SK-N-SH (cell line): ENCODE measurements around the gene ACSL6. TPM values are rescaled to one million over a fixed set of nuclear protein-coding genes. Genes with fewer than 3 reads are reported as not detected.

Experiments used
- CTCF ChIA-PET: fragments of 300-600, 350-600 bp; formaldehyde crosslinking; extraction: SDS; loops from one replicate; lab custom pipeline; 2021; lab: Yijun Ruan, JAX
- POLR2A ChIA-PET: fragments of 350-600 bp; sonication (Branson Sonifier 250); formaldehyde crosslinking; extraction: SDS; loops from one replicate; lab custom pipeline; 2020; ENCODE audit warnings: antibody characterized with exemption, inconsistent platforms; lab: Yijun Ruan, JAX
- DNase-seq: peaks from one replicate; pipeline ENCODE4 v3.0.0; 2012
- H2AFZ ChIP-seq: fragments of 200-600 bp; sonication (generic); 2 replicates; pipeline ENCODE4 v1.8.1; 2016; ENCODE audit warnings: antibody characterized with exemption, mild to moderate bottlenecking, low read depth
- H3F3A ChIP-seq: fragments of 200-600 bp; sonication (generic); replicated peaks from 2 replicates; pipeline ENCODE3; 2016; ENCODE audit warnings: antibody characterized with exemption, mild to moderate bottlenecking; ENCODE audit not compliant: insufficient read depth
- H3K27ac ChIP-seq, 2 experiments: fragments of 200-500 bp in 1 of 2; fragments of 200-600 bp in 1 of 2; sonication (Bioruptor generic) in 1 of 2; sonication (generic), shearing (Covaris generic) in 1 of 2; 2 replicates each; pipeline versions ENCODE4 v1.5.1 to v1.6.1; 2014 to 2016; ENCODE audit warnings: low read depth in 2 of 2, inconsistent platforms in 1 of 2, low read length in 1 of 2, mild to moderate bottlenecking in 1 of 2, mixed read lengths in 1 of 2
- H3K27me3 ChIP-seq: fragments of 200-600 bp; sonication (generic), shearing (Covaris generic); 2 replicates; pipeline ENCODE4 v1.6.1; 2016; ENCODE audit warnings: mixed run types; ENCODE audit not compliant: insufficient read depth
- H3K36me3 ChIP-seq, 2 experiments: fragments of 200-500 bp in 1 of 2; fragments of 200-600 bp in 1 of 2; sonication (Bioruptor generic) in 1 of 2; sonication (generic) in 1 of 2; replicated peaks in 1 of 2; 2 replicates each; pipeline versions ENCODE3 to v1.5.1; 2014 to 2016; ENCODE audit warnings: low read length in 1 of 2, mild to moderate bottlenecking in 1 of 2; ENCODE audit not compliant: insufficient read depth in 2 of 2, control insufficient read depth in 1 of 2
- H3K4me1 ChIP-seq, 2 experiments: fragments of 200-500 bp in 1 of 2; fragments of 200-600 bp in 1 of 2; sonication (Bioruptor generic) in 1 of 2; sonication (generic), shearing (Covaris generic) in 1 of 2; 2 replicates each; pipeline versions ENCODE4 v1.5.1 to v1.6.1; 2014 to 2016; ENCODE audit warnings: low read depth in 1 of 2, low read length in 1 of 2, mixed run types in 1 of 2; ENCODE audit not compliant: insufficient read depth in 2 of 2, control insufficient read depth in 1 of 2
- H3K4me2 ChIP-seq: fragments of 200-600 bp; sonication (generic), shearing (Covaris generic); 2 replicates; pipeline ENCODE4 v1.6.1; 2017; ENCODE audit warnings: mixed run types
- H3K4me3 ChIP-seq, 2 experiments: fragments of 200-500 bp in 1 of 2; fragments of 200-600 bp in 1 of 2; sonication (Bioruptor generic) in 1 of 2; sonication (generic), shearing (Covaris generic) in 1 of 2; 2 replicates each; pipeline versions ENCODE4 v1.5.1 to v1.8.1; 2014 to 2016; ENCODE audit warnings: low read depth in 2 of 2, inconsistent platforms in 1 of 2, low read length in 1 of 2, mild to moderate bottlenecking in 1 of 2, mixed read lengths in 1 of 2, moderate library complexity in 1 of 2
- H3K79me2 ChIP-seq: fragments of 200-600 bp; sonication (generic); 2 replicates; pipeline ENCODE4 v1.8.1; 2017; ENCODE audit warnings: mild to moderate bottlenecking; ENCODE audit not compliant: insufficient read depth
- H3K9ac ChIP-seq: fragments of 200-600 bp; sonication (generic); 2 replicates; pipeline ENCODE4 v1.6.1; 2017; ENCODE audit warnings: mixed run types
- H3K9me2 ChIP-seq: fragments of 200-600 bp; sonication (generic); 2 replicates; pipeline ENCODE4 v1.6.1; 2017; ENCODE audit warnings: mixed run types
- H3K9me3 ChIP-seq: fragments of 200-600 bp; sonication (generic); 2 replicates; pipeline ENCODE4 v1.6.1; 2017; ENCODE audit warnings: mixed run types, mild to moderate bottlenecking, moderate library complexity
- H4K20me1 ChIP-seq: fragments of 200-600 bp; sonication (generic); 2 replicates; pipeline ENCODE4 v1.6.1; 2017; ENCODE audit warnings: mild to moderate bottlenecking, mixed run types; ENCODE audit not compliant: insufficient read depth
- CHD2 ChIP-seq: fragments of 150-350 bp; IDR thresholded peaks from 2 replicates; pipeline ENCODE4 v1.6.1; 2018; ENCODE audit warnings: low read length; ENCODE audit not compliant: partially characterized antibody
- EP300 ChIP-seq, 2 experiments: IDR thresholded peaks; 2 replicates each; pipeline versions ENCODE4 v1.4.0 to v1.6.1; 2012; ENCODE audit warnings: borderline replicate concordance in 1 of 2, low read depth in 1 of 2, low read length in 1 of 2
- FOXJ3 ChIP-seq: sonication (generic); formaldehyde crosslinking; IDR thresholded peaks from 2 replicates; pipeline ENCODE4 v1.5.1; 2020; ENCODE audit warnings: mild to moderate bottlenecking, missing genetic modification reagents
- GATA2 ChIP-seq: sonication (generic); formaldehyde crosslinking; IDR thresholded peaks from 2 replicates; pipeline ENCODE4 v1.5.0; 2020; ENCODE audit warnings: mild to moderate bottlenecking, missing genetic modification reagents
- IRF3 ChIP-seq: fragments of 150-350 bp; IDR thresholded peaks from 2 replicates; pipeline ENCODE4 v1.6.1; 2016; ENCODE audit warnings: mild to moderate bottlenecking, low read depth, low read length
- MAX ChIP-seq: IDR thresholded peaks from 2 replicates; pipeline ENCODE4 v1.4.0; 2012; ENCODE audit warnings: low read depth
- MXI1 ChIP-seq: IDR thresholded peaks from 2 replicates; pipeline ENCODE4 v1.6.1; 2012; ENCODE audit warnings: mild to moderate bottlenecking, low read depth, low read length, improper control_type of control experiment
- NRF1 ChIP-seq: IDR thresholded peaks from 2 replicates; pipeline ENCODE4 v1.6.1; 2012; ENCODE audit warnings: low read depth, mild to moderate bottlenecking, low read length
- PBX3 ChIP-seq: IDR thresholded peaks from 2 replicates; pipeline ENCODE4; 2012
- POLR2AphosphoS5 ChIP-seq: IDR thresholded peaks from 2 replicates; pipeline ENCODE4 v1.6.1; 2012; ENCODE audit warnings: low read depth, low read length
- RFX5 ChIP-seq: IDR thresholded peaks from 2 replicates; pipeline ENCODE4 v1.6.1; 2012; ENCODE audit warnings: mild to moderate bottlenecking, improper control_type of control experiment, low read length
- RXRA ChIP-seq: IDR thresholded peaks from 2 replicates; pipeline ENCODE4 v1.4.0; 2012; ENCODE audit warnings: low read depth, mild to moderate bottlenecking, borderline replicate concordance
- YY1 ChIP-seq: IDR thresholded peaks from 2 replicates; pipeline ENCODE4 v1.4.0; 2012; ENCODE audit warnings: low read depth, mild to moderate bottlenecking
- WGBS: methylation state at CpG from one replicate; pipeline ENCODE4 v1.1.6; 2017; ENCODE audit warnings: low lambda C conversion rate; 5-methylcytosine and 5-hydroxymethylcytosine counted together
- polyA plus RNA-seq, 3 experiments: library from polyadenylated mRNA; depleted of rRNA; stranded (reverse); fragments of >200 nt; gene quantifications; 2 replicates each; pipeline ENCODE4 v1.2.3, GENCODE V29; 2012

The ACSL6 gene
- polyA plus RNA-seq, 1 of the 3 experiments (the other 2 are of a cell fraction), result 0.46 TPM

GRCh38 chr5:131947445-131947844 is 64.0 kb downstream of the ACSL6 start:
- TF ChIP-seq MAX (no peak), POLR2AphosphoS5 (no peak), CHD2 (no peak), GATA2 (CRISPR knock-in tag) (no peak), PBX3 (no peak)
- no peaks in the 10 kb centered on the region for H3K36me3 ChIP-seq
- no peak overlapping the region for H3K9ac ChIP-seq
- no peaks in the 10 kb centered on the region for H3K27me3 ChIP-seq
- H3K4me1 ChIP-seq, result no peaks in the 10 kb centered on the region
- H3F3A ChIP-seq, result no peaks in the 10 kb centered on the region
- no peaks in the 10 kb centered on the region for H3K79me2 ChIP-seq
- H2AFZ ChIP-seq, result no peak overlapping the region
- H3K4me3 ChIP-seq, result no peak overlapping the region
- no peak overlapping the region for H3K27ac ChIP-seq
- POLR2A ChIA-PET, result no interaction called here
- H3K9me2 ChIP-seq, result no peaks in the 10 kb centered on the region
- no peak for DNase-seq
- H3K4me2 ChIP-seq, result no peak overlapping the region
- no peaks in the 10 kb centered on the region for H4K20me1 ChIP-seq
- H3K9me3 ChIP-seq, result no peaks in the 10 kb centered on the region
- CTCF ChIA-PET, result interaction anchor here (1.4 kb wide), 1 partner anchor 34 kb away, joined by 3 read pairs; no protein-coding TSS in a partner anchor
- WGBS, result 0% methylated on average over 2 of the region's 2 CpGs

- no peaks in the 10 kb centered on the region for H3K4me1 ChIP-seq
- no peak within 1 kb of the TSS for H3K27ac ChIP-seq
- H3K27me3 ChIP-seq, result no peaks in the 10 kb centered on the region
- POLR2A ChIA-PET, result no interaction called here
- no peaks in the 10 kb centered on the region for H3K9me3 ChIP-seq
- H3F3A ChIP-seq, result no peaks in the 10 kb centered on the region
- no peaks in the 10 kb centered on the region for H4K20me1 ChIP-seq
- H3K4me2 ChIP-seq, result no peak within 1 kb of the TSS
- H3K36me3 ChIP-seq, result no peaks in the 10 kb centered on the region
- H3K4me3 ChIP-seq, result no peak within 1 kb of the TSS
- WGBS, result 87% methylated on average over 24 of the region's 24 CpGs
- no peak within 1 kb of the TSS for H2AFZ ChIP-seq
- H3K9me2 ChIP-seq, result no peaks in the 10 kb centered on the region
- no peak within 1 kb of the TSS for H3K9ac ChIP-seq
- H3K79me2 ChIP-seq, result no peaks in the 10 kb centered on the region
- DNase-seq, result no peak
- CTCF ChIA-PET, result interaction anchor here (0.9 to 1.0 kb wide), 2 partner anchors 8 to 119 kb away, joined by 3 to 4 read pairs; no protein-coding TSS in a partner anchor
- TF ChIP-seq MAX (no peak), RFX5 (no peak), NRF1 (no peak), RXRA (no peak), EP300 (IDR thresholded peaks at IDR 0.05; ENCODE audit: borderline replicate concordance in 1 of 2, low read depth in 1 of 2, low read length in 1 of 2) (no peak), IRF3 (no peak), MXI1 (no peak), YY1 (no peak), FOXJ3 (CRISPR knock-in tag) (no peak)
Observed at GRCh38 chr5:131945551-131946168, 65.8 kb downstream of the ACSL6 start, which contains the start of gene MEIKIN. Gene MEIKIN (minus strand): TSS chr5:131945663. CDS start chr5:131945505, 158 bp downstream.
